AG09319 (cell line): ENCODE measurements around the gene KLF15.

Experiments
- DNase-seq: peaks from one replicate; pipeline ENCODE4 v3.0.0-alpha.2; 2010; ENCODE audit warnings: low read depth; ENCODE audit errors: extremely low read depth
- TF ChIP-seq, protein P1 (sequence below): IDR thresholded peaks from 2 replicates; pipeline ENCODE4 v1.5.1; 2011; ENCODE audit warnings: low read depth, mild to moderate bottlenecking, inconsistent platforms, low read length, moderate library complexity

KLF15 gene

DNA sequence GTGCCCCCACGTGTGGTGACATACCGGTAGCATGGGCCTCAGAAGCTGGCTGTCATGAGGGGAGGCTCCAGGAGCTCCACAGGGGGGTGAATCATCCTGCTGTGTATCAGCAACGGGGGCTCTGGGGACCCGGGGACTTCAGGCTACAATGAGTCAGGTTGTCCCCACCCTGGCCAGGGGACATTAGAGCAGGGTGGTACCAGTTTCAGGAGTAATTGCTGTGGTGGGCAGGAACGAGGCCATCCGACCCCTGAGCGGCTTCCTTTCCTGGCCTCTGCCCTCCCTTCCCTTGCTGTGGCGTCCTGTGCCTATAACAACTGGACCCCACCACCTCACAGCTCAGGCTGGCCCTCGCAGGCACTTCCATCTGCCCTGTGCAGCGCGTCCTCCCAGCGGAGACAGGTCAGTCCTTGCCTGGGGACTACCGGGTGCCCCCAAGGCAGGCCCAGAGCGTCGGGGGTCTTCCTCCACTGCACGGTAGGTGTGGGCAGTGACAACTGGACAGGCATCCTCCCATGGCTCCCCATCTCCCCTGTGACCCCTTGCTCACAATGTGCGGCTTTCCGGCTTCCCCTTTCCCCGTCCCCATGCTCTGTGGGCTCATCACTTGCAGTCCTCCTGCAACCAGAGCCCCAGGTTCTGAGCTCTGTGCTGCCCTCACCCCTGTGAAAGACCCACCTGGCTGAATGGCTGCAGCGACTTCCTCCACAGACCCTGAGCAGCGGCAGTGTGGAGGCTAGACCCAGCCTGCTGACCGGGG, 57.0 kb downstream of the KLF15 start:
- DNase-seq, result no peak
- TF ChIP-seq, protein P1, sequence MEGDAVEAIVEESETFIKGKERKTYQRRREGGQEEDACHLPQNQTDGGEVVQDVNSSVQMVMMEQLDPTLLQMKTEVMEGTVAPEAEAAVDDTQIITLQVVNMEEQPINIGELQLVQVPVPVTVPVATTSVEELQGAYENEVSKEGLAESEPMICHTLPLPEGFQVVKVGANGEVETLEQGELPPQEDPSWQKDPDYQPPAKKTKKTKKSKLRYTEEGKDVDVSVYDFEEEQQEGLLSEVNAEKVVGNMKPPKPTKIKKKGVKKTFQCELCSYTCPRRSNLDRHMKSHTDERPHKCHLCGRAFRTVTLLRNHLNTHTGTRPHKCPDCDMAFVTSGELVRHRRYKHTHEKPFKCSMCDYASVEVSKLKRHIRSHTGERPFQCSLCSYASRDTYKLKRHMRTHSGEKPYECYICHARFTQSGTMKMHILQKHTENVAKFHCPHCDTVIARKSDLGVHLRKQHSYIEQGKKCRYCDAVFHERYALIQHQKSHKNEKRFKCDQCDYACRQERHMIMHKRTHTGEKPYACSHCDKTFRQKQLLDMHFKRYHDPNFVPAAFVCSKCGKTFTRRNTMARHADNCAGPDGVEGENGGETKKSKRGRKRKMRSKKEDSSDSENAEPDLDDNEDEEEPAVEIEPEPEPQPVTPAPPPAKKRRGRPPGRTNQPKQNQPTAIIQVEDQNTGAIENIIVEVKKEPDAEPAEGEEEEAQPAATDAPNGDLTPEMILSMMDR, result no peak

DNA sequence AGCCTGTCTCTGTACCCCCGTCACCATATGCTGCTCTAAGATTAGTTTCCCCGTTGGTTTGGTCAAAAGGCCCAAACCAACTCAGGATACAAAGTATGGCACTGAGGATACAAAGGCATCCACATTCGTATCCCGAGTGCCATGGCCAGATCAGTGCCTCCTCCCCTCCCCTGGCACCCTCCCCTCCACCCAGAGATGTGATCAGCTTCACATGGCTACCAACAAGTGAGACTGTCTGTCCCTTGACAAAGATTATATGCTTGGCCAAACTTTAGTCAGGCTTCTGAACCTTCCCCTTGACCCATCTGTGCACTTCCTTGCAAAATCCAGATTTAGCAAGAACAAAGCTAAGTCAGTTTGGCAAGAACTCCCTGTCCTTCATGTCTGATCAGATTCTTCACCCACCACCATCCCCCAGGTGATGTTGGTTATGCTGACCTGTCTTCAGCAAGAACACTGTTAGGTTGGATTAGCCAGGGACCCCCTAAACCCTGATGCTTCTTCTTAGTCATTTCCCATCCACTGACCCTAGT, 61.7 kb downstream of the KLF15 start:
- DNase-seq, result no peak

DNA sequence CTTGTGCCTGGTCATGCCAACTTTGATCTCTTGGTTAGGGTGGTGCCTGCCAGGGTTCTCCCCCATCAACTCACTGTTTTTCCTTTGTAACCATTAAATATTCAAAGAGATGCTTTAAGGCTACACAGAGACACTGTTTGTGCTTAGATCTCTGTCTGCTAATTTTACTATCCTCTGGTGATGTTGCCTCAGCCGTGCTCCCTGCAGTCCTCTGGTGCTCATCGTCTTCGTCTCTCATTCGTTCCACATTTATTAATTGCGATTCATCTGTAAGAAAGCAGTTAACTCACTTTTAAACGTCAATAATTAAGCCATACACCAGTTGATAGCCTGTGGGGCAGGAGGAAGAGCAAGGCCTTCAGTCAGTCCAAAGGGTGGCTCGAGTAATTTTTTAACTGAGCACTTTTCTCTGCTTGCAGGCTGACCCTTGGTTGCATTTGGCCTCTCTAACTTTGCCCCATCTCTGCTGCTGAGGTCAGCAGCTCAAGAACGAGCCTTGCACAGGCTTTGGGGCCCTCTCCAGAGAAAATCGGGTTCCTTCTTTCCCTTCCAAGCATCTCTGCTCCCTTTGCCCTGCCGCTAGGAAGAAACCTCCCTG, 62.9 kb downstream of the KLF15 start:
- TF ChIP-seq, protein P1, result no peak
- DNase-seq, result no peak

More for the DNA sequence above, 61.7 kb downstream of the KLF15 start:
- TF ChIP-seq, protein P1, result no peak

DNA sequence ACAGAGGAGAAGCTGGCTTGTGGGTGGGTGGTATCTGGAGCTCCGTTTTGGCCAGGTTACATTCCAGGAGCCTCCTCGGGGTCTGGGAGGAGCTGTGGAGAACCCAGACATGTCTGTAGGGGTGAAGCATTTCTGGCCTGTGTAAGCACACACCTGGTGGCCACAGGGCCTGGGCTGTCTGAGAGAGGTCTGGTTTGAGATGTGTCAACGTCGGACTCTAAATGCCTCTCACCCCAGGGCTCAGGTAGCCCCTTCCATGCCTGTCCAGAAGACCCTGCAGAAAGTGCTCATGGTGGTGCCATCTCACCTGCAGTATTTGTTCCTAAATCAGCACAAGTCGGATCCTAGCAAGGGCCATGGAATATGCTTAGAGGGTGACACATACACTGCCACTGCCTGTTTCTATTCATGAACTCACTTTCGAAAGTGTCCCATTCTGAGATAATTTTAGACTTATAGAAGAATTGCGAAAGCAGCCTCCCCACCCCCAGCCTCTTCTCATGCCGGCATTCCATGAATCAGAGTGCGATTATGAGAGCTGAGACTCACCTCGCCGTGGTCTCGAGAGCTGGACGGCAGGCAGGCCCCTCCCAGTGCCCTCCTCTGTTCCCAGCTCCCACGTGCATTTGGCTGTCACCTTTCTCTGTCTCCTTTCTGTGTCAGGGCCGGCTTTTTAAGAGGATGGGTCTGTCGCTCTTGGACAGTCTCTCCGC, 63.7 kb downstream of the KLF15 start:
- no peak for DNase-seq
- TF ChIP-seq, protein P1, result no peak
